H9 (cell line): Measurements from ENCODE around the gene DENND4A. TPM values are rescaled to one million over a fixed set of nuclear protein-coding genes. Genes with fewer than 3 reads are reported as not detected.

Source experiments
- DNase-seq: peaks from one replicate; pipeline ENCODE4 v3.0.0-alpha.2; 2017
- H2AFZ ChIP-seq: one replicate; pipeline ENCODE4 v1.6.1; 2013; ENCODE audit warnings: mild to moderate bottlenecking, low read length, control low read depth, moderate library complexity
- H2AK5ac ChIP-seq: 2 replicates; pipeline ENCODE4 v1.6.1; 2013; ENCODE audit warnings: low read length, control low read depth, mixed read lengths; ENCODE audit not compliant: insufficient read length
- H2BK120ac ChIP-seq: one replicate; pipeline ENCODE4 v1.6.1; 2013; ENCODE audit warnings: low read depth, mild to moderate bottlenecking, low read length, control low read depth, inconsistent platforms; ENCODE audit not compliant: poor library complexity, severe bottlenecking
- H2BK12ac ChIP-seq: 2 replicates; pipeline ENCODE4 v1.6.1; 2013; ENCODE audit warnings: low read length, control low read depth, mixed read lengths, low read depth; ENCODE audit not compliant: insufficient read length
- H2BK15ac ChIP-seq: 2 replicates; pipeline ENCODE4 v1.6.1; 2013; ENCODE audit warnings: low read depth, low read length, control low read depth
- H2BK20ac ChIP-seq: one replicate; pipeline ENCODE4 v1.6.1; 2013; ENCODE audit warnings: low read depth, mild to moderate bottlenecking, low read length, control low read depth, inconsistent platforms; ENCODE audit not compliant: poor library complexity, severe bottlenecking
- H2BK5ac ChIP-seq: 2 replicates; pipeline ENCODE4 v1.6.1; 2013; ENCODE audit warnings: low read length, control low read depth, mixed read lengths; ENCODE audit not compliant: insufficient read length
- H3K14ac ChIP-seq: 2 replicates; pipeline ENCODE4 v1.6.1; 2013; ENCODE audit warnings: low read length, control low read depth; ENCODE audit not compliant: insufficient read depth
- H3K18ac ChIP-seq: 2 replicates; pipeline ENCODE4 v1.6.1; 2013; ENCODE audit warnings: low read depth, mild to moderate bottlenecking, mixed read lengths, low read length, control low read depth; ENCODE audit not compliant: insufficient read length
- H3K23ac ChIP-seq: 2 replicates; pipeline ENCODE4 v1.6.1; 2013; ENCODE audit warnings: low read length, control low read depth, mixed read lengths, low read depth; ENCODE audit not compliant: insufficient read length
- H3K23me2 ChIP-seq: 2 replicates; pipeline ENCODE4 v1.6.1; 2013; ENCODE audit warnings: low read depth, mild to moderate bottlenecking, mixed read lengths, low read length, control low read depth; ENCODE audit not compliant: insufficient read length, poor library complexity, severe bottlenecking
- H3K27ac ChIP-seq: 2 replicates; pipeline ENCODE4 v1.5.1; 2013; ENCODE audit warnings: low read length, control low read depth, mixed read lengths, low read depth; ENCODE audit not compliant: insufficient read length
- H3K27me3 ChIP-seq: 2 replicates; pipeline ENCODE4 v1.6.1; 2013; ENCODE audit warnings: low read length, control low read depth, inconsistent platforms; ENCODE audit not compliant: insufficient read depth
- H3K4ac ChIP-seq: 2 replicates; pipeline ENCODE4 v1.6.1; 2013; ENCODE audit warnings: low read depth, mild to moderate bottlenecking, control low read depth, inconsistent platforms, low read length, moderate library complexity
- H3K4me1 ChIP-seq: 2 replicates; pipeline ENCODE4 v1.6.1; 2013; ENCODE audit warnings: low read length, control low read depth, inconsistent platforms; ENCODE audit not compliant: insufficient read depth
- H3K4me2 ChIP-seq: 2 replicates; pipeline ENCODE4 v1.6.1; 2013; ENCODE audit warnings: low read length, control low read depth, mixed read lengths; ENCODE audit not compliant: insufficient read length, insufficient read depth
- H3K56ac ChIP-seq: 2 replicates; pipeline ENCODE4 v1.6.1; 2013; ENCODE audit warnings: low read depth, mild to moderate bottlenecking, mixed read lengths, low read length, control low read depth; ENCODE audit not compliant: insufficient read length
- H3K79me1 ChIP-seq: 2 replicates; pipeline ENCODE4 v1.6.1; 2013; ENCODE audit warnings: low read depth, mild to moderate bottlenecking, moderate library complexity, low read length, control low read depth, inconsistent platforms; ENCODE audit not compliant: insufficient read depth, poor library complexity, severe bottlenecking
- H3K79me2 ChIP-seq: 2 replicates; pipeline ENCODE4 v1.6.1; 2013; ENCODE audit warnings: low read length, control low read depth, inconsistent platforms; ENCODE audit not compliant: insufficient read depth
- H3K9ac ChIP-seq: 2 replicates; pipeline ENCODE4 v1.6.1; 2013; ENCODE audit warnings: low read length, control low read depth, mixed read lengths; ENCODE audit not compliant: insufficient read length; ENCODE audit errors: extremely low read depth
- H3K9me3 ChIP-seq: one replicate; pipeline ENCODE4 v1.6.1; 2013; ENCODE audit warnings: low read depth, low read length, inconsistent platforms; ENCODE audit not compliant: control insufficient read depth
- H3T11ph ChIP-seq: one replicate; pipeline ENCODE4 v1.6.1; 2013; ENCODE audit warnings: mild to moderate bottlenecking, low read length, control low read depth, inconsistent platforms
- H4K20me1 ChIP-seq: one replicate; pipeline ENCODE4 v1.6.1; 2013; ENCODE audit not compliant: control insufficient read depth, insufficient read length, insufficient read depth
- H4K5ac ChIP-seq: 2 replicates; pipeline ENCODE4 v1.6.1; 2013; ENCODE audit warnings: low read depth, mild to moderate bottlenecking, mixed read lengths, low read length, control low read depth; ENCODE audit not compliant: insufficient read length
- H4K8ac ChIP-seq: replicated peaks from 2 replicates; pipeline ENCODE4 v1.6.1; 2013; ENCODE audit warnings: low read length, control low read depth, mixed read lengths, low read depth; ENCODE audit not compliant: insufficient read length
- H4K91ac ChIP-seq: 2 replicates; pipeline ENCODE4 v1.6.1; 2013; ENCODE audit warnings: low read depth, mild to moderate bottlenecking, moderate library complexity, mixed read lengths, low read length, control low read depth; ENCODE audit not compliant: insufficient read length
- H3K27ac Mint-ChIP-seq, 3 experiments: 2 replicates in 2 of 3; 3 replicates in 1 of 3; pipeline ENCODE4 v1.8.0; 2020 to 2021; ENCODE audit warnings: mixed read lengths in 3 of 3, mild to moderate bottlenecking in 1 of 3, moderate library complexity in 1 of 3
- H3K27me3 Mint-ChIP-seq: 2 replicates; pipeline ENCODE4 v1.8.0; 2021; ENCODE audit warnings: low read depth, mild to moderate bottlenecking, moderate library complexity, mixed read lengths
- H3K36me3 Mint-ChIP-seq, 3 experiments: 2 replicates in 2 of 3; 3 replicates in 1 of 3; pipeline ENCODE4 v1.8.0; 2020 to 2021; ENCODE audit warnings: low read depth in 3 of 3, mixed read lengths in 3 of 3; ENCODE audit not compliant: insufficient read depth in 1 of 3
- H3K4me1 Mint-ChIP-seq, 2 experiments: 2 replicates each; pipeline ENCODE4 v1.8.0; 2020; ENCODE audit warnings: mixed read lengths in 2 of 2
- H3K4me3 Mint-ChIP-seq, 2 experiments: 2 replicates in 1 of 2; 3 replicates in 1 of 2; pipeline ENCODE4 v1.8.0; 2020 to 2021; ENCODE audit warnings: mild to moderate bottlenecking in 2 of 2, mixed read lengths in 2 of 2, moderate library complexity in 1 of 2
- H3K9me3 Mint-ChIP-seq, 2 experiments: 2 replicates in 1 of 2; 3 replicates in 1 of 2; pipeline ENCODE4 v1.8.0; 2020; ENCODE audit warnings: mild to moderate bottlenecking in 2 of 2, mixed read lengths in 2 of 2, moderate library complexity in 1 of 2
- WGBS: extraction: QIAGEN DNeasy Blood & Tissue Kit; methylation state at CpG from one replicate; pipeline ENCODE4 v1.1.7; 2013; ENCODE audit warnings: missing lambda C conversion rate, low lambda C conversion rate, mixed read lengths; ENCODE audit not compliant: insufficient read length; ENCODE audit errors: extremely low coverage; 5-methylcytosine and 5-hydroxymethylcytosine counted together
- total RNA-seq: library from RNA; stranded (reverse); gene quantifications from 2 replicates; pipeline ENCODE4 v1.2.1, GENCODE V29; 2021
- TF ChIP-seq, protein P1 (sequence below): fragments of 200-600 bp; sonication (generic); conservative IDR thresholded peaks from 3 replicates; pipeline ENCODE4 v1.8.0; 2021; ENCODE audit warnings: antibody characterized with exemption, mild to moderate bottlenecking

DENND4A gene
- total RNA-seq, 1 experiment from 2014 or later = 4.7 TPM

DNA sequence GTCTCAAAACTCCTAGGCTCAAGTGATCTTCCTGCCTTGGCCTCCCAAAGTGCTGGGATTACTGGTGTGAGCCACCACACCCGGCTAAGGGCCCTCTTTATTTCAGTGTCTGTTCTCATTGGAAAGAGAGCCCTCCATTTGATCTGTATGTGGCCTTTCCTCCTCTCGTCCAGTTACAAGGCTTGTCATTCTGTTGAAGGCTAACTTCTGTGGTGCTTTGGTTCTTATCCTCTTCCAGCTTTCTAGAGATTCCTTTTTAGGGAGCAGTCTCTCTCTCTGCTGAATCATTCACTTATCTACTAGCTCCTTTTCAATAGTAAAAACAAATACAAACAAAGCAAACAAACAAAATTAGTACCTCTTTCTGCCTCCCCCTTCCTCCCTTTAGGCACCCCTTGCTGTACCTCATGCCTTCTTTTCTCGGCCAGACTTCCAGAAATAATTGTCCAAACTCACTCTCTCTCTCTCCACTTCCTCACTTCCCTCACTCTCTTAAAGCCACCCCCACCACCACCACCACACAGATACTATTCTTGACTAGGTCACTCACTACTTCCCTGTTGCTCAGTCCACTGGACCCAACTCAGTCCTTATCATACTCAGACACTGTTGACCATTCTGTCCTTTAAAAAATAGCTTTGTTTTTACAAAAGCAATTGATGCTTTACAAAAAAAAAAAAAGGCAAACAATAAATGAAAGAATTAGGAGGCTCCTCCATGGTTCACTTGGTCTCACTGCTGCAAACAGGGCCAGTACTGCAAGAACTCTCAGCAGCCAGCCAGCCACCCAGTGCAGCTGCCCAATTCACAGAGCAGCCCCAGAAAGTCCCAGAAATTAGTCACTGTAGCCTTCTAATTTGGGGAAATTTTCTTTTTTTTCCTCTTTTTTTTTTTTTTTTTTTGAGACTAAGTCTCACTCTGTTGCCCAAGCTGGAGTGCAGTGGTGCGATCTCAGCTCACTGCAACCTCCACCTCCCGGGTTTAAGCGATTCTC is 45.5 kb upstream of the DENND4A start:
- H3K27ac Mint-ChIP-seq = peak overlapping the region; percentile 27 to 49 (median 37); a peak in 6 of 7 replicates
- H4K91ac ChIP-seq = no peak overlapping the region
- no peak overlapping the region for H3K23ac ChIP-seq
- H4K20me1 ChIP-seq = no peaks in the 10 kb centered on the region
- H4K8ac ChIP-seq = no peak overlapping the region
- no peaks in the 10 kb centered on the region; a peak in 1 of 5 replicates for H3K9me3 Mint-ChIP-seq
- no peak overlapping the region for H2BK120ac ChIP-seq
- H3K27me3 ChIP-seq = no peaks in the 10 kb centered on the region
- no peaks in the 10 kb centered on the region for H3K79me1 ChIP-seq
- H3K4me3 Mint-ChIP-seq = no peak overlapping the region
- WGBS = no CpG with 5 or more reads among the region's 6 CpGs
- no peak overlapping the region for H2AK5ac ChIP-seq
- no peaks in the 10 kb centered on the region for H3K79me2 ChIP-seq
- no peak overlapping the region for H3K9ac ChIP-seq
- H2BK12ac ChIP-seq = no peak overlapping the region
- peaks cover 17 to 23% of the 10 kb centered on the region in 2 experiments for H3K4me1 Mint-ChIP-seq
- no peaks in the 10 kb centered on the region; a peak in 1 of 7 replicates for H3K36me3 Mint-ChIP-seq
- TF ChIP-seq, protein P1, sequence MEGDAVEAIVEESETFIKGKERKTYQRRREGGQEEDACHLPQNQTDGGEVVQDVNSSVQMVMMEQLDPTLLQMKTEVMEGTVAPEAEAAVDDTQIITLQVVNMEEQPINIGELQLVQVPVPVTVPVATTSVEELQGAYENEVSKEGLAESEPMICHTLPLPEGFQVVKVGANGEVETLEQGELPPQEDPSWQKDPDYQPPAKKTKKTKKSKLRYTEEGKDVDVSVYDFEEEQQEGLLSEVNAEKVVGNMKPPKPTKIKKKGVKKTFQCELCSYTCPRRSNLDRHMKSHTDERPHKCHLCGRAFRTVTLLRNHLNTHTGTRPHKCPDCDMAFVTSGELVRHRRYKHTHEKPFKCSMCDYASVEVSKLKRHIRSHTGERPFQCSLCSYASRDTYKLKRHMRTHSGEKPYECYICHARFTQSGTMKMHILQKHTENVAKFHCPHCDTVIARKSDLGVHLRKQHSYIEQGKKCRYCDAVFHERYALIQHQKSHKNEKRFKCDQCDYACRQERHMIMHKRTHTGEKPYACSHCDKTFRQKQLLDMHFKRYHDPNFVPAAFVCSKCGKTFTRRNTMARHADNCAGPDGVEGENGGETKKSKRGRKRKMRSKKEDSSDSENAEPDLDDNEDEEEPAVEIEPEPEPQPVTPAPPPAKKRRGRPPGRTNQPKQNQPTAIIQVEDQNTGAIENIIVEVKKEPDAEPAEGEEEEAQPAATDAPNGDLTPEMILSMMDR = no peak
- no peak overlapping the region for H3K18ac ChIP-seq
- no peak overlapping the region for H3K14ac ChIP-seq
- H3K27ac ChIP-seq = no peak overlapping the region
- H4K5ac ChIP-seq = no peak overlapping the region
- H3K27me3 Mint-ChIP-seq = no peaks in the 10 kb centered on the region; the same call in 1 of the 2 replicates
- H2BK20ac ChIP-seq = no peak overlapping the region
- H3K4me2 ChIP-seq = no peak overlapping the region
- H3K23me2 ChIP-seq = no peaks in the 10 kb centered on the region
- no peak overlapping the region for H2AFZ ChIP-seq
- H2BK15ac ChIP-seq = no peak overlapping the region
- H3T11ph ChIP-seq = no peak overlapping the region
- no peak for DNase-seq
- H3K4me1 ChIP-seq = peaks cover 10% of the 10 kb centered on the region; the same call in 1 of the 2 replicates
- no peaks in the 10 kb centered on the region for H3K9me3 ChIP-seq
- no peak overlapping the region for H3K4ac ChIP-seq
- no peak overlapping the region for H2BK5ac ChIP-seq
- no peak overlapping the region for H3K56ac ChIP-seq
